Parathyroid adenoma (tissue), 2 donors: ENCODE data around the gene LGALS7B.
"Not testable (repeated sequence)": the region's sequence is repeated elsewhere in the genome, so short reads cannot be mapped to it uniquely, and the experiment has no call there.

Experiments used
- H2AFZ ChIP-seq: fragments of 300-600 bp; sonication (generic); one replicate; pipeline ENCODE4 v1.7.0; 2017; ENCODE audit warnings: antibody characterized with exemption, mild to moderate bottlenecking
- H3K27ac ChIP-seq: fragments of 300-600 bp; sonication (generic); one replicate; pipeline ENCODE4 v1.7.0; 2017
- H3K27me3 ChIP-seq: fragments of 300-600 bp; sonication (generic); one replicate; pipeline ENCODE4 v1.7.0; 2017; ENCODE audit warnings: low read length; ENCODE audit not compliant: control insufficient read depth, insufficient read depth
- H3K36me3 ChIP-seq: fragments of 300-600 bp; sonication (generic); one replicate; pipeline ENCODE4 v1.7.0; 2017; ENCODE audit warnings: low read length; ENCODE audit not compliant: control insufficient read depth, insufficient read depth
- H3K4me1 ChIP-seq: fragments of 300-600 bp; sonication (generic); one replicate; pipeline ENCODE4 v1.7.0; 2017; ENCODE audit warnings: control low read depth
- H3K4me2 ChIP-seq: fragments of 300-600 bp; sonication (generic); one replicate; pipeline ENCODE4 v1.7.0; 2017; ENCODE audit warnings: low read length
- H3K4me3 ChIP-seq: fragments of 300-600 bp; sonication (generic); one replicate; pipeline ENCODE4 v1.7.0; 2017; ENCODE audit warnings: low read depth, low read length
- H3K79me2 ChIP-seq: fragments of 300-600 bp; sonication (generic); one replicate; pipeline ENCODE4 v1.7.0; 2017; ENCODE audit warnings: control low read depth
- H3K9ac ChIP-seq: fragments of 300-600 bp; sonication (generic); one replicate; pipeline ENCODE4 v1.7.0; 2017; ENCODE audit warnings: mild to moderate bottlenecking
- H3K9me3 ChIP-seq: fragments of 300-600 bp; sonication (generic); one replicate; pipeline ENCODE4 v1.7.0; 2017; ENCODE audit warnings: low read length; ENCODE audit not compliant: control insufficient read depth
- TF ChIP-seq, protein P1 (sequence below): fragments of 300-600 bp; sonication (generic); IDR thresholded peaks from one replicate; pipeline ENCODE4 v1.7.0; 2017; ENCODE audit warnings: antibody characterized with exemption, mild to moderate bottlenecking
- donor health status: primary hyperparathyroidism.

LGALS7B gene

DNA sequence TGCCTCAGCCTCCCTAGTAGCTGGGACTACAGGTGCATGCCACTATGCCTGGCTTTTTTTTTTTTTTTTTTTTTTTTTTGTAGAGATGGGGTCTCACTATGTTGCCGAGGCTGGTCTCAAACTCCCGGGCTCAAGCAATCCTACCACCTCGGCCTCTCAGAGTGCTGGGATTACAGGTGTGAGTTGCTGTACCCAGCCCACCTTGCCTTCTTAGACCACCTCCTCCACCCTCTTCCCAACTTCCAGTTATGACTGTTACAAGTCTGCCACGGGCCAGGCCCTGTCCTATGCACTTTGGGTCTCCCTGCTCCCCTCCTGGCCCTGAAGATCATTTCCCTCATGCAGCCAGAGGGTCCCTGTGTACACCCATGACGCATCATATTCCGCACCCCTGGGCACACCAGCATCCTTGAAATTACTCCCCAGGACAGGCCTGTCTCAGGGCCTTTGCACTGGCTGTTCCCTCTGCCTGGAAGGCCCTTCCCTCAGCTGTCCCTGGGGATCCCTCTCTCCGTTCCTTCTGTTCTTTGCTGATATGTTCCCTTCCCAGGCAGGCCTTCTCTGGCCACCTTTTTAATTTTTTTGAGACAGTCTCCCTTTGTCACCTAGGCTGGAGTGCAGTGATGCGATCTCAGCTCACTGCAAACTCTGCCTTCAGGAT lies 20.7 kb downstream of the LGALS7B start:
- Histone ChIP-seq H3K36me3 (no peaks in the 10 kb centered on the region), H2AFZ (no peak overlapping the region), H3K27me3 (no peaks in the 10 kb centered on the region), H3K9ac (no peak overlapping the region), H3K4me3 (no peak overlapping the region), H3K27ac (no peak overlapping the region), H3K9me3 (no peaks in the 10 kb centered on the region), H3K79me2 (no peaks in the 10 kb centered on the region), H3K4me2 (no peak overlapping the region), H3K4me1 (no peaks in the 10 kb centered on the region)
- TF ChIP-seq, protein P1, sequence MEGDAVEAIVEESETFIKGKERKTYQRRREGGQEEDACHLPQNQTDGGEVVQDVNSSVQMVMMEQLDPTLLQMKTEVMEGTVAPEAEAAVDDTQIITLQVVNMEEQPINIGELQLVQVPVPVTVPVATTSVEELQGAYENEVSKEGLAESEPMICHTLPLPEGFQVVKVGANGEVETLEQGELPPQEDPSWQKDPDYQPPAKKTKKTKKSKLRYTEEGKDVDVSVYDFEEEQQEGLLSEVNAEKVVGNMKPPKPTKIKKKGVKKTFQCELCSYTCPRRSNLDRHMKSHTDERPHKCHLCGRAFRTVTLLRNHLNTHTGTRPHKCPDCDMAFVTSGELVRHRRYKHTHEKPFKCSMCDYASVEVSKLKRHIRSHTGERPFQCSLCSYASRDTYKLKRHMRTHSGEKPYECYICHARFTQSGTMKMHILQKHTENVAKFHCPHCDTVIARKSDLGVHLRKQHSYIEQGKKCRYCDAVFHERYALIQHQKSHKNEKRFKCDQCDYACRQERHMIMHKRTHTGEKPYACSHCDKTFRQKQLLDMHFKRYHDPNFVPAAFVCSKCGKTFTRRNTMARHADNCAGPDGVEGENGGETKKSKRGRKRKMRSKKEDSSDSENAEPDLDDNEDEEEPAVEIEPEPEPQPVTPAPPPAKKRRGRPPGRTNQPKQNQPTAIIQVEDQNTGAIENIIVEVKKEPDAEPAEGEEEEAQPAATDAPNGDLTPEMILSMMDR: no peak

DNA sequence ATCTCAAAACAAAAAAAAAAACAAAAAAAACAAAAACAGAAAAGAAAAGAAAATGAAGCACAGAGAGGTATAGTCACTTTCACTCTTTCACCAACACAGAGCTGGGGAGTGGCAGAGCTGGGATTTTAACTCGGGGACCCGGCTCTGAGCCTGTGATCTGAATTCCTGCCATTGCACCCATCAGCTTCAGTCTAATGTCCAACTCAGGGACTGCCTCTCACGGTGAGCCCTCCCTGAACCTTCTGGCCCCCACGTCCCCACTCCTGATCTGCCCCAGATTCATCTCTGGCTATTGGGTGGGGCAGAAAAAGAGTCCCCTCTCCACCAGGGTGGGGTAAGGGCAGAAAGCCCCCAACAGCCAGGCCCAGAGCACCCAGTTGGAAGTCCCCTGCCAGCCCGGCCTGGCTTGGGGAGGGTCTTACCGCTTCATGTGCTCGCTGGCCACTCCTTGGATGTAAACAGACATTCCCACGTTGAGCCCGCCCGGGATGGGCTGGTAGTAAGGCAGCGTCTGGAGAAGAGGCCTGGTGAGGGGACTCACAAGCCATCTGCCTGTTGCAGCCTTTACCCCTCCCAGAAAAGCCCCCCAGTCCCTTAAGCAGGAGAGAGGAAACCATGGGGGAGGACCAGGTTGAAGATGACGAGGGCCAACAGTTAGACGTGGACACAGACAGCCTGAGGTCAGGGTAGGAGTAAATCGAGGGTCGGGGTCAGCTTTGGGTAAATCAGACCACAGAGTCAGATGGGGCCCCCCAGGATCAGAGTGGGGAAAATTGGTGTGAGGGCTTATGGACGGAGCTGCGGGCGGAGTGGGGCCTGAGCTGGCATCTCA lies 23.2 kb downstream of the LGALS7B start:
- H3K4me3 ChIP-seq: no peak overlapping the region
- no peak overlapping the region for H3K4me2 ChIP-seq

DNA sequence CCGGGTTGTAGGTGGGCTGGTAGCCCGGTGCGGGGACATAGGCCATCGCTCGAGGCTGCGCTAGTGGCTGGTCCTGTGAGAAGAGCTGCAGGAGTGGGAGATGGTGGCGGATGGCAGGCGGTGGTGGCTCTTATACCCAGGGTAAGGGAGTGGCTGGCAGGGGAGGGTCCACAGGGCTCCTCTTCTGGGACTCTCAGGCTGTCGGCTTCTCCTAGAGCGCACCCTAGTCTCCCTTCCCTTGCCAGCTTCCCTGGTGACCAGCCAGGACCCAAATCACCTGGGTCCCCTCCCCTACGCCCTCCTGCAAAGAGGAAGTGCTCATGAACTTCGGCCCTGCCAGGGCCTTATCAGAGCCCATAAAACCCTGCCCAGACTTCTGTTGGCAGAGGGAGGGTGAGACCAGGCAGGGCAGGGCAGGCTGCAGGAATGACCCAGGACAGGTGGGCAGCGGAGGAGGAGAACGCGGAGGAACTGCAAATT lies 23.9 kb downstream of the LGALS7B start, which contains the start of gene LGALS4:
Gene LGALS4, minus strand, starts transcription at position 105 of the 480 bp plus-strand sequence. Its CDS starts 59 bp downstream, at position 46.
- Histone ChIP-seq H3K27ac (no peak within 1 kb of the TSS), H3K27me3 (no peaks in the 10 kb centered on the region), H3K9me3 (no peaks in the 10 kb centered on the region), H3K4me3 (no peak within 1 kb of the TSS), H3K4me2 (no peak within 1 kb of the TSS), H3K79me2 (no peaks in the 10 kb centered on the region), H3K9ac (no peak within 1 kb of the TSS), H2AFZ (no peak within 1 kb of the TSS), H3K36me3 (no peaks in the 10 kb centered on the region), H3K4me1 (no peaks in the 10 kb centered on the region)
- TF ChIP-seq, protein P1: no peak

More for the DNA sequence above, 23.2 kb downstream of the LGALS7B start:
- Histone ChIP-seq H3K79me2 (no peaks in the 10 kb centered on the region), H3K4me1 (no peaks in the 10 kb centered on the region), H3K27ac (no peak overlapping the region), H3K9ac (no peak overlapping the region), H3K27me3 (no peaks in the 10 kb centered on the region), H3K36me3 (no peaks in the 10 kb centered on the region), H2AFZ (no peak overlapping the region), H3K9me3 (no peaks in the 10 kb centered on the region)
- TF ChIP-seq, protein P1: no peak

DNA sequence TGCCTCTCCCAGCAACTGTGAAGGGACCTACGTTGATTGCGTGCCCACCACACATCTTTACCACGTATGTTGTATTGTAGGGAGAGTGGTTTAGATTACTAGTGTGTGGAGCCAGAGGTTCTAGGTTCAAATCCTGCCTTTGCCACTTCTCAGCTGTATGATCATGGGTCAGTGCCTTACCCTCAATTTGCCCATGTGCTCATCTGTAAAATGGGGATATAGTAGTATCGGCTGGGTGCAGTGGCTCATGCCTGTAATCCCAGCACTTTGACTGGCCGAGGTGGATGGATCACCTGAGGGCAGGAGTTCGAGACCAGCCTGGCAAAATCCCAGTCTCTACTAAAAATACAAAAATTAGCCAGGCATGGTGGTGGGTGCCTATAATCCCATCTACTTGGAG lies 24.3 kb downstream of the LGALS7B start:
- Histone ChIP-seq H3K4me3 (no peak overlapping the region), H3K27ac (no peak overlapping the region)

DNA sequence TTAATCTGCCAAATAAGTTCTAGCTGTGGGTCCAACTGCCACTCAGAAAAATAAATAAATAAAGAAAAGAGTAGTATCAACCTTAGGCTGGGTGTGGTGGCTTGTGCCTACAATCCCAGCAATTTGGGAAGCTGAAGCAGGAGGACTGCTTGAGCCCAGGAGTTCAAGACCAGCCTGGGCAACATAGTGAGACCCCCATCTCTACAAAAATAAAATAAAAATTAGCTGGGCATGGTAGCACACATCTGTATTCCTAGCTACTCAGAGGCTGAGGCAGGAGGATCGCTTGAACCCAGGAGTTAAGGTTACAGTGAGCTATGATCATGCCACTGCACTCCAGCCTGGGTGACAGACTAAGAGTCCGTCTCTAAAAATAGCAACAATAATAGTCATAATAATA lies 24.9 kb downstream of the LGALS7B start:
- H3K4me1 ChIP-seq, H3K79me2 ChIP-seq, H3K4me3 ChIP-seq, H3K9ac ChIP-seq, H3K36me3 ChIP-seq, H3K9me3 ChIP-seq, H3K4me2 ChIP-seq, H3K27ac ChIP-seq, H2AFZ ChIP-seq, H3K27me3 ChIP-seq: not testable (repeated sequence)

More for the DNA sequence above, 24.3 kb downstream of the LGALS7B start:
- Histone ChIP-seq H3K27me3 (no peaks in the 10 kb centered on the region), H3K4me1 (no peaks in the 10 kb centered on the region), H3K9ac (no peak overlapping the region), H2AFZ (no peak overlapping the region), H3K36me3 (no peaks in the 10 kb centered on the region), H3K4me2 (no peak overlapping the region), H3K79me2 (no peaks in the 10 kb centered on the region), H3K9me3 (no peaks in the 10 kb centered on the region)
- TF ChIP-seq, protein P1: no peak
